ENCODE data around the gene HM13.

DNA sequence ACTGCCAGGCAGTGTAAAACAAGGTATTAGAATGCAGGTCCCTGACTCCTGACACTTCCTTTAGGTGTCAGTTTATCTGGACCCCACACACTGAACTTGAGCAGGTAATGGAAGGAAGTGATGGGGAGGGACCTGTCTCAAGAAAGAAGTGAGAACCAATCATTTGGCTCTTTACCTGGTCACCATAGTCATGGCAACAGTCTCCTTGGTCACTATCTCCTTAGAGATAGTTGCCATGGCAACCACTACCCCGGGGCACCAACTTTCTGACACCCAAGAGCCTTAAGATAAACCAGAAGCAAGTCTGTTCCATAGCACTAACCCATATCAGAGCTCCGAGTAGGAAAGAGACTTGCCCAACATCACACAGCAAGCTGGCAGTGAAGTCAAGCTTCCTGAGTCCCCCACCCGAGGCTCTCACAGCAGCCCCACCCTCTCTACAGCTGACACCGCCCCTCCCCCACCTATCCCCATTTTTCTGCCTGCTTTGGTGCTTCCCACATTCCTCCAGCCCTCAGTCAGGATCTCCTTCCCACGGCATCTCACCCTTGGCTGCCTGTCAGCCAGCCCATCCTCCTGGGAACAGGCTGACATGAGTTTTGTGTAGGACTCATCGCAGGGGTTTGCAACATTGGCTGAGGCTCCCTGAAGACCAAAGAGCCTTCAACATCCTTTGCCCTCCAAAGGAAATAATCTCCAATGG is 16.3 kb upstream of the HM13 start:
- TF ChIP-seq, protein P1, sequence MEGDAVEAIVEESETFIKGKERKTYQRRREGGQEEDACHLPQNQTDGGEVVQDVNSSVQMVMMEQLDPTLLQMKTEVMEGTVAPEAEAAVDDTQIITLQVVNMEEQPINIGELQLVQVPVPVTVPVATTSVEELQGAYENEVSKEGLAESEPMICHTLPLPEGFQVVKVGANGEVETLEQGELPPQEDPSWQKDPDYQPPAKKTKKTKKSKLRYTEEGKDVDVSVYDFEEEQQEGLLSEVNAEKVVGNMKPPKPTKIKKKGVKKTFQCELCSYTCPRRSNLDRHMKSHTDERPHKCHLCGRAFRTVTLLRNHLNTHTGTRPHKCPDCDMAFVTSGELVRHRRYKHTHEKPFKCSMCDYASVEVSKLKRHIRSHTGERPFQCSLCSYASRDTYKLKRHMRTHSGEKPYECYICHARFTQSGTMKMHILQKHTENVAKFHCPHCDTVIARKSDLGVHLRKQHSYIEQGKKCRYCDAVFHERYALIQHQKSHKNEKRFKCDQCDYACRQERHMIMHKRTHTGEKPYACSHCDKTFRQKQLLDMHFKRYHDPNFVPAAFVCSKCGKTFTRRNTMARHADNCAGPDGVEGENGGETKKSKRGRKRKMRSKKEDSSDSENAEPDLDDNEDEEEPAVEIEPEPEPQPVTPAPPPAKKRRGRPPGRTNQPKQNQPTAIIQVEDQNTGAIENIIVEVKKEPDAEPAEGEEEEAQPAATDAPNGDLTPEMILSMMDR (IDR thresholded peaks at IDR 0.05 in 8 of 11, conservative IDR thresholded peaks at IDR 0.05 in 3 of 11): no peak
- no peak for TF ChIP-seq POLR2AphosphoS5 (IDR thresholded peaks at IDR 0.05)
